Stimulated activated CD8-positive, alpha-beta memory T cell treated with anti-CD3 and anti-CD28 coated beads, Interleukin-4, amount 100 ng/mL, for 1 hour (primary cell): ENCODE data around the gene PKP1.

Experiments
- DNase-seq, 2 donors: peaks; one replicate each; pipeline ENCODE4 v3.0.0-alpha.2; 2020; ENCODE audit warnings: low read depth in 2 of 2, low spot score in 1 of 2

PKP1 gene

DNA sequence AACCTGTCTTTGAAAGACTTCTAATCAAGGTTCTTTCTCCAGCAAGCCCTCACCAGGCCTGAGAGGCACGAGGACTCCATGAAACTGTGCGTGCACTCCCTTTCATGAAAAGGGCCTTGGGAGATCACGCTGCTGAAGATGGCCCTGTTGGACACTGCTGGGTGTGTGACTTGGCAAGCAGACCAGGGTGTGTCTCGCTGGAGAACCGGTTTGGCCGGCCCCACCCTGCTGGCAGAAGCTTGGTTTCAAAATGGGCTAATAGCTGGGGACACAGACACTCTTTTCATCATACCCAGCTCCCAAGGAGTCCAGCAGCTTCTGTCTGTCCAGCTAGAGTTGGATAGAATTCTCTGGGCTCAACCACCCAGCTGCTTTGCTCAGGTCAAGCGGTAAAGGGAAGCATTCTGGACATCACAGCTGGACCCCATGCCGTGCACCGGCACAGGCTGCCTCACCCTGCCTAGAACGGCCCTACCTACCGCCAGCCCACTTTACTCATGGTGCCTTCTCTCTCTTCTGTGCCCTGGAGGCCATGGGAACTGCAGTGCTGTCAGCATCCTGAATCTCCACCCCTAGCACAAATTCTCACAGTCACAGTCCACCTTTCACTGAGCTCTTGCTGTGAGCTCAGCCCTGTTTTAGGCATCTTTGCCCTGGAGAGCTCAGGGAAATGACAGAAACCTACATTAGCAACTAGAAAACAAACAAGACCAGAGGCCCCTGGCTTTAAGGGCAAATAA, 24.6 kb downstream of the PKP1 start:
- no peak for DNase-seq

DNA sequence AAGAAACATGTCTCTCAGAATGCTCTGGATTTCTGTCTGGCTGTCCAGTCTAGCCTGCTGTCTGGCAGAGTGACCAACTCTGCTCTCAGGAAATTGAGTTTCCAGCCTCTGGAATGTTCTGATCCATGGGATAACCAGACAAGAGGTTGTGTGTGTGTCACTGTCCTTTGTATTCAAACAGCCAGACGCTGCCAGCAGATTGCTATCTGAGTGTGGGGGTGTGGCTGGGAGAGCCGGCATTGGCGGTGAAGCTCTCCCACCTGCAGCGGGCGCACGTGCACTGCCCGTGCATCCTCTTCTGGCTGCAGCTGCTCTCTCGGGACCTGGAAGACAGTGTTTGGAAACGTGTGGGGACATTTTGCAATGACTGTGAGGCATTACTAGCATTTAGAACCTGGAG, 26.1 kb downstream of the PKP1 start:
- no peak for DNase-seq

DNA sequence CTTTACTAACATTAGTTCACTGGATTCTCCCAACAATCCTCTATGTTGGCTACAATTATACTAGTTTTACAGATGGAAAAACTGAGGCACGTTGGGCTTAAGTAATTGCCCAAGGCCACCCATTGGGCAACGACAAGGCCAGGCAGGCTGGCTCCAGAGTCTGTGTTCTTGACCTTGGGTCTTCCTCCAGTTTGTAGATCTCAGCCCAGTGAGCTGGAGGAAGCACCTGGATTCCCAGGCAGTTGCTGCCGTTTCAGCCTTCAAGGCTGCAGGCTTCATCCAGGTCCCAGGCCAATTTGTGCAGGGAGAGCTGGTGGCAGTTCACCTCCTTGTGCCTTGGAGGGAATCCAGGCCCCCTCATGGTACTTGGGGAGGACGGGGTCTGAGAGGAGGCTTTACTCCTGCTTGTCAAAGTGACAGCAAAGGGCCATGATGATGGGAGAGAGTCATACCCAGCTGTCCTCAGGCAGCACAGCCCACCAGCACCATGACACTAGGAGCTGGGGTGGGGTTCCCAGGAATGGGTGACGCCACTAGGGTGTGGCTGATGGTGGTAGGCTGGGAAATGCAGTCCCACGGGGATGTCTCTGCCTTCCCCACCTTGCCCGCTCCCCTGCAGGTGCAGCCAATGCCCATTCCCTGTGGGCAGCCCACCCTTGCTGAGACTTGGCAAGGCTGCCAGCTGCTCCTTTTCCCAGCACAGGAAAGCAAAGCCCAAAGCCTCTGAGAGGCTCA, 27.1 kb downstream of the PKP1 start:
- no peak for DNase-seq

DNA sequence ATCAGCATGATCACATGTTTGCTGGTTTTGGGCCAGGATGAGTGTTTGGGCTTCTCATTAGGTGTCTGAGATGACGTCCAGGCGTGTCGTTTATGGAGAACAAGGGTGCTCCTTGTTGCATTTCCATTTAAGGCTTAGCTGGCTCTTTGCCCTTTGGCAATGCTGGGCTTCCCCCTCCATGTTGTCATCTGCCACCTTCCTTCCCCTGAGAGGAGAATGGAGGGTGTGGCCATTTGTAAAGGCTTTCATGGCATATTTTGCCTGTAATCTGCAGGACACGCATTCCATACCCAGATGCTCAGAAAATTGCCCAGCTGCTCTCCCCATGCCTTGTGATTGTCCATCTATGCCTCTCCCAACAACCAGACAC, 27.7 kb downstream of the PKP1 start:
- DNase-seq, result no peak

DNA sequence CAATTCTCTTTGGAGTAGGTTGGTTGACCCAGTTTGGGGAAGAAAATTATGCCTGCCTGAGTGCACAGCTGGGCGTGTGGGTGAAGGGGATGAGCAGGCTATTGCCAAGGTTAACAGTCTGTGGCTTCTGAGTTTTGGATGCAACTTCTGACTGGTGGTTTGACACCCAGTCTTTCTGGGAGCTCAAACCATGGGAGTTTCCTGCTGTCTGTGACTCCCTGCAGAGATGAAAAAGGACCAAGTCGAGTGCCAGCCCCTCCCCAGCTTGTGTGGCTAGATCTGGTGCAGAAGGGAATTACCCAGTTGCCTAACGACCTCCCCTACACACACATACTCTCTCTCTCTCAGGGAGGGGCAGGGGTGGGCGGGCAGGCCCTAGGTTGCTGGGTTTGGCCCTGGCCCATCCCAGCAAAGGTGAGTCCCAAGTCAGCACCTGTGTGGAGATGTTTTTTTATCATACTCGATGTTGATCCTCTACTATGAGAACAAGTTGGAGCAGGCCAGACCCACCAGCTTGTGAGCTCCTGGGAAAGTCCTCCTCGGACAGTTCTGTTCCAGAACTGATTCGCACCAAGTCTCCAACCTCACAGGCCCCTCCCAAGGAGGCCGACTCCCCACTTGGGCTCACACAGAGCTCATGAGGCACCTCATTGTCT, 28.2 kb downstream of the PKP1 start:
- DNase-seq, result no peak

DNA sequence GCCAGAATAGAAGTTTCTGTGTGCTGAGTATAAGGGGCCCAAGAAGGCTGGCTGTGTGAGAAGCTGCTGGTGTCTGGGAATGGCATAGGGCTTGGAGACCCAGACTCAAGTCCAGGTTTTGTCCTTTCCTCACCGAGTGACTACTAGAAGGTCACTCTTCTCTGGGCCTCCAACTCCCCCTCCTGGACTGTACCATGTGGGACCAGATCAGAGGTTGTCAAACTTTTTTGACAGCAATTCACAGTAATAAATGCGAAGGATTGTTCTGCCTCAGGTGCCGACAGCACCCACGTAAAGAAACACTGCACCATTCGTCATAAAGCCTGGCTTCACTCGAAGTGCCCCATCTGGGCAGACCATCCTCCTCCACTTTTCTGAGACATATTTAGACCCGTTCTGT, 29.0 kb downstream of the PKP1 start:
- no peak for DNase-seq

DNA sequence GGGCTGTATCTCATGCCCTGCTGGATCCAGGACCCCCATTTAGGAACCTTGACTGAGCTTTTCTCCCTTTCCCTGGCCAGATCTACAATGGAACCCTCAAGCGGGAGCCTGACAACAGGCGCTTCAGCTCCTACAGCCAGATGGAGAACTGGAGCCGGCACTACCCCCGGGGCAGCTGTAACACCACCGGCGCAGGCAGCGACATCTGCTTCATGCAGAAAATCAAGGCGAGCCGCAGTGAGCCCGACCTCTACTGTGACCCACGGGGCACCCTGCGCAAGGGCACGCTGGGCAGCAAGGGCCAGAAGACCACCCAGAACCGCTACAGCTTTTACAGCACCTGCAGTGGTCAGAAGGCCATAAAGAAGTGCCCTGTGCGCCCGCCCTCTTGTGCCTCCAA, 29.8 kb downstream of the PKP1 start:
- no peak for DNase-seq

DNA sequence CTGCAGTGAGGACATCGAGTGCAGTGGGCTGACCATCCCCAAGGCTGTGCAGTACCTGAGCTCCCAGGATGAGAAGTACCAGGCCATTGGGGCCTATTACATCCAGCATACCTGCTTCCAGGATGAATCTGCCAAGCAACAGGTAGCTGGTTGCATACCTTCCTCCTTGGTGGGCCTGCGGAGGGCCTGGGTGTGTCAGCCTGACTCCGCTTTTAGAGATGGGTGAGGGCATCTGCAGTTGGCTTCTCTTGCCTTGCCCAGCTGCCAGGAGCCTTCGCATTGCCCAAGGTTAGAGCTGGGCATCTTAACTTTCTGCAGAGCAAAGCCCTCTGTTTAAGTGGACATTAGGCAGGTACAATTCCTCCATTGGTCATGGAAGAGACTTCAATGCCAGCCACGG, 33.2 kb downstream of the PKP1 start:
- no peak for DNase-seq

DNA sequence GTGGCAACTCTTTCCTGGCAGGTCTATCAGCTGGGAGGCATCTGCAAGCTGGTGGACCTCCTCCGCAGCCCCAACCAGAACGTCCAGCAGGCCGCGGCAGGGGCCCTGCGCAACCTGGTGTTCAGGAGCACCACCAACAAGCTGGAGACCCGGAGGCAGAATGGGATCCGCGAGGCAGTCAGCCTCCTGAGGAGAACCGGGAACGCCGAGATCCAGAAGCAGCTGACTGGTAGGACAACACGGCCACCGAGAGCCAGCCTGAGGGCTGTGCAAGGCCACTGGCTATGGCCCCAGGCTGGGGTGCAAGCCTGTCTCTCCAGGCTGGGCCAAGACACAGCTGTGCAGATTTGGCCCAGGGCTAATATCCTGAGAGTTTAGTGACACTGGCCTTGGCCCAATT, 34.2 kb downstream of the PKP1 start:
- DNase-seq, result no peak

DNA sequence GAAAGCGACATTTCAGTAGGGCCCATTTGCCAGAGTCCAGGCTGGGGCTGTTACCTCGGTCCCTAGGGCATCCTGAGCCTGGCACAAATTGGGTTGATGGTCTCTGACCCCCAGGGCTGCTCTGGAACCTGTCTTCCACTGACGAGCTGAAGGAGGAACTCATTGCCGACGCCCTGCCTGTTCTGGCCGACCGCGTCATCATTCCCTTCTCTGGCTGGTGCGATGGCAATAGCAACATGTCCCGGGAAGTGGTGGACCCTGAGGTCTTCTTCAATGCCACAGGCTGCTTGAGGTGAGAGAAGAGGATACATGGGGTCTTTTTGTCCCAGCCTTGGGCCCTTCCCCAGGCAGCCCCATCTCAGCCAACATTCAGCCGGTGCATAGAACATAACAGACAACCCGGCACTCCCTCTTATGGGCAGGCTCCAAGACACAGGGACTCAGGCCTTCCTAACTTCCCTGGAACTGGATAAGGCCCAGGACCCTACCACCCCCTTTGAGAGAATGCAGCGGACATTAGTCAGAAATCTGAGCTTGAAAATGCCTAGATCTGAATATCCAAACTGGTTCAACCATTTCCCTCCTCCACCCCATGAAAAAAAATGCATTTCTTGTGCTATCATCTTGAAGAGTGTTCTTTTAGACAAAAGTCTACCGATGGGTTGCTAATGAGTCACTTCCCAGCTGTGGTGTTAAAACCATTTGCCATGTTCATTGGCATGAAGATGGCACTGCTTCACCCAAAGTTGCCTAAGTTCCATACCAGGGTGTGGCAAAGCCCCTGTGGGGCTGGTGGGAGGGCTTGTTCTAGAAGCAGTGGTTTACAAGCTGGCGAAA, 35.4 kb downstream of the PKP1 start:
- DNase-seq, result no peak

DNA sequence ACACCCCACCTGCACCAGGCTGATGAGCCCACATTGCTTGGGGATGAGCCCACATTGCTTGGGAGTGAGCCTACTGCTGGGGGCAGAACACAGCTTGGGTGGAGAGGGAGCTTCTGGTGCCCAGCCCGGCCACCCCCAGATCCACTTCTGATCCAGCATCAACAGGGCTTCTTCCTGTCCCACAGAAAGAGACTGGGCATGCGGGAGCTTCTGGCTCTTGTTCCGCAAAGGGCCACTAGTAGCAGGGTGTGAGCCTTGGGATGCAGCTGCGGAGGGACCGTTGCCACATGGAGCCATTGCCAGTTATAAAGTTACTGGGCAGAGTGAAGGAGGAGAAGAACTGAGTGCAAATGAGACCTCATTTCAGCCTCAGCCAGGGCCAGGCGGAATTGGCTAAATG, 36.3 kb downstream of the PKP1 start:
- no peak for DNase-seq

DNA sequence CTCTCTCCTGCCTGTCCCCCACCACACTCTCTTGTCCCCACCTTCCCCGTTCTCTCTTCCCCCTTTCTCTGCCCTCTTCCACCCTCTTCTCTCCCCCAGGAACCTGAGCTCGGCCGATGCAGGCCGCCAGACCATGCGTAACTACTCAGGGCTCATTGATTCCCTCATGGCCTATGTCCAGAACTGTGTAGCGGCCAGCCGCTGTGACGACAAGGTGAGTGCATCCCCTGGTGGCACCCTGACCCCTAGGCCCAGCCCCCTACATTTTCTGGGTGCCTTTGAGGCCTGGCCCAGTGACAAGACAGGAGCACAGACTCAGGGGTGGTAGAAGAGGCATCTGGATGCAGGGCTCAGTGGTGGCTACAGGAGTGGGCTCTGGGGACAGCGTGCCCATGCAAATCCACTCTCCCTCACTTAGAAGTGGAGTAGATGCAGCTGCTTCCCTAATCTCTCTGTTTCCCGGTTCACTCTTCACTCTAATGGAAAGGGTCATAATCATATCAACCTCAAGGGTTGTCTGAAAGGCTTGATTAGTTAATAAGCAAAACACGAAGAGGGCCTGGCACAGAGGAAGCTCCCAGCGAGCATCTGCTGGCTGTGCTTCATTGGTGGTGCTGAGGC, 37.0 kb downstream of the PKP1 start:
- DNase-seq, result no peak

DNA sequence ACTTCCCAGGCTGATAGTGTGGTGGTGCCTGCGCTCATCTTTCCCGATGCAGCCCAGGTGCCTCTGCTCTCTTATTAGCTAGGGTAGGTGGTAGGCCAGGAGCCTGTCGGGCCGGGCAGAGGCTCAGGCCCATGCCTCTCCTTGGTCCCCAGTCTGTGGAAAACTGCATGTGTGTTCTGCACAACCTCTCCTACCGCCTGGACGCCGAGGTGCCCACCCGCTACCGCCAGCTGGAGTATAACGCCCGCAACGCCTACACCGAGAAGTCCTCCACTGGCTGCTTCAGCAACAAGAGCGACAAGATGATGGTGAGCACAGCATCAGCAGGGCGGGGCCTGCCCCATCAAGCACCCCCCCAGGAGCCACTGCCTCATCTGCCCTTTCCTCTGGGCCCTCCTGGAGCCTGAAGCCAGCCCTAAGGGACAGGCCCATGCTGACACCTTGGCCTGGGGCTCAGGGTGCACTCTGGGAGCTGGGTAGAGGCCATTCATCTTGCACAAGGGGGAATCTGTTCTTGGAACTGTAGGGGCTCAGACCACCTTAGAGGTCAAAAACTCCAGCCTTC, 38.6 kb downstream of the PKP1 start:
- no peak for DNase-seq

DNA sequence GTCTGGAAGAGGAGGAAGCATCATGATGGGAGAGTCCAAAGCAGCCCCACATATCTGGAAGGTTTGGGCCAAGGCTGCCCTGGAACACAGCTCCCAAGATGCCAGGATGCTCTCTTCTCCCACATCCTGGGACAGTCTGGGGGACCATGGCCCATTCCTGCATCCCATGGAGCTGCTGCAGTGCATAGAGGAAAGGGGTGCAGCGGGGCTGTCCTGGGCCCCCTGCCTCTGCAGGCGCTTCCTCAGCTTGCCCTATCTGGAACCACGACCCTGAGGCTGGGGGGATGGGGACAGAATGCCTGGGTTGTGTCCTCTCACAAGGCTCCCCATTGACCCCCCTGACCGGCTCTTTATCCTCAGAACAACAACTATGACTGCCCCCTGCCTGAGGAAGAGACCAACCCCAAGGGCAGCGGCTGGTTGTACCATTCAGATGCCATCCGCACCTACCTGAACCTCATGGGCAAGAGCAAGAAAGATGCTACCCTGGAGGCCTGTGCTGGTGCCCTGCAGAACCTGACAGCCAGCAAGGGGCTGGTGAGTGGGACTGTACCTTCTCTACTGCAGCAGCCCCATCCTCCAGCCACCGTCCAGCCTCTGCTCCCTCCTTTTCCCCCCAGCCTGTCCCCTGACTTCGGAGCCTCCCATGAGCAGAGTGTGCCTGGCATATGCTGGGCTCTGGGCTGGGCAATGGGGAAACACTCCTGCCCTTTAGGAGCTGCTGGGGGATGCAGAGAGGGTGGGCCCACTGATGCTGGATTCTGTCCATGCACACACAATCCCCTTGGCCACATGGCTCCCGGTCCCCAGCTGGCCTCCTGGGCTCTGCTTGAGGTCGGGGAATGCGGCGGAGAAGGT, 39.6 kb downstream of the PKP1 start:
- no peak for DNase-seq

DNA sequence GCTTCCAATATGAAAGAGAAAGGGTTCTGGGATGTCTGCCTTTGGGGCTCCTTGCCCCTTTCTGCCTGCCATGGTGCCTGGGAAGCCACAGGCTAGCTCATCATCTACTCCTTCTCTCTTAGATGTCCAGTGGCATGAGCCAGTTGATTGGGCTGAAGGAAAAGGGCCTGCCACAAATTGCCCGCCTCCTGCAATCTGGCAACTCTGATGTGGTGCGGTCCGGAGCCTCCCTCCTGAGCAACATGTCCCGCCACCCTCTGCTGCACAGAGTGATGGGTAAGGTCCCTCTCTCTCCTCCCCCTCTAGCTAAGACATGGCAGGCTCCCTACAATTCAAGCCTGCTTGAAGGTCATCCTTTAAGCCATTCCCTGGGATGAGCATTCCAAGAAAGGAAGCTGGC, 41.0 kb downstream of the PKP1 start:
- no peak for DNase-seq

DNA sequence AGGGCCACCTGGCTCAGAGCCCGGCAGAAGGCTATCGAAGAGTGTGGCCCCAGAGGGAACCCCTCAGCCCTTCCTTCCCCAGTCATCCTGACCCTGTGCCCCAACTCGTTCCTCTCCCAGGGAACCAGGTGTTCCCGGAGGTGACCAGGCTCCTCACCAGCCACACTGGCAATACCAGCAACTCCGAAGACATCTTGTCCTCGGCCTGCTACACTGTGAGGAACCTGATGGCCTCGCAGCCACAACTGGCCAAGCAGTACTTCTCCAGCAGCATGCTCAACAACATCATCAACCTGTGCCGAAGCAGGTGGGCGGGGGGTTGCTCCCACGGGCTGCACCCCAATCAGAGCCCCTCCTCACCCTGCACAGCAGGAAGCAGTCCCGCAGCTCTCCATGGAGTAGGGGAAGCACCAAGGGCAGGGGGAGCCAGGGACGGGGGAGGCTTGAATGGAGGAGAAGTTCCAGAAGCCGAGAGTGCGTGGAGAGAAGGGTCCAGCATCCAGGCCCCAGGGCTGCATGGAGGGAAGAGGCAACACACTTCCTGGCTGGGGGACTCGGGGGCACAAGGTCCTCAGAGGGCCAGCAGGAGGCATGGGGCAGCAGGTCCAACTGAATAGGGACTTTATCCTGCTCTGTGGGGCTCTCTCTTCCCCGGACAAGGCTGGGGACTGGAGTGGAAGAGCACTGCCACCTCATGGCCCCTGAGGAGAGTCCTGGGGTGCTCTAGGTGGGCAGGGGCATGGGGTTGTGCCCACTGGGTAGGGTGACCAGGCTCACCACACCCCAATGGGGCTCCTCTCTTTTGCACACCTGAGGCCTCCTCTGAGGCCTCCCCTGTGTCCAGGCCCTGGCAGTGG, 41.7 kb downstream of the PKP1 start:
- DNase-seq, result no peak

DNA sequence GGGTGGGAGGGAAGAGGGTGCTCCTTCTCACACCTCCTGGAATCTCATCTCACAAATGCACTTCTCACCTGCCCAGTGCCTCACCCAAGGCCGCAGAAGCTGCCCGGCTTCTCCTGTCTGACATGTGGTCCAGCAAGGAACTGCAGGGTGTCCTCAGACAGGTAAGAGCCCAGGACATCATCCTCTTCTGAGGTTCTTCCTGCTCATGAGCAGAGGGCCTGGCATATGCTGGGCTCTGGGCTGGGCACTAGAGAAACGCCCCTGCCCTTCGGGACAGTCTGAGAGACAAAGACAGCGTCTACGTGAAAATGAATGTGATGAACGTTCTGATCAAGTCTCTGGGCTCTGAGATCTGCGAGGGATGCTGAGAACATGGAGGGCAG, 42.4 kb downstream of the PKP1 start:
- DNase-seq, result no peak

DNA sequence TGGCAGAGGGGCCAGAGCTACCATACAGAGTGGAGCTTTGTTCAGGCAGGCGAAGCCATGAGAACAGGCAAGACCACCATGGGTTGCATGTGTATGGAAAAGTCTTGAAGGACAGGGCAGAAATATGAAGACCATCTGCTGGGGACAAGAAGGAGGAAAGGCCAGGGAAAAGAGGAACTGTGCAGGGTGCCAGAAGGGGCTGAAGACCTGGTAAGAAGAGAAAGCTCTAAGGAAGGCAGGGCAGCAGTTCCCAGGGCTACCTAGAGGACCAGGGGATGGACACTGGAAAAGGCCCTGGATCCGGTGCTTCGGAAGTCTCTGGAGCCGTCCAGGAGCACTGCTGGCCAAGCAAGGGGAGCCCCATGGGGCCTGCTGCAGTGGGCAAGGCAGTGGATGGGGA, 43.4 kb downstream of the PKP1 start:
- DNase-seq, result no peak

DNA sequence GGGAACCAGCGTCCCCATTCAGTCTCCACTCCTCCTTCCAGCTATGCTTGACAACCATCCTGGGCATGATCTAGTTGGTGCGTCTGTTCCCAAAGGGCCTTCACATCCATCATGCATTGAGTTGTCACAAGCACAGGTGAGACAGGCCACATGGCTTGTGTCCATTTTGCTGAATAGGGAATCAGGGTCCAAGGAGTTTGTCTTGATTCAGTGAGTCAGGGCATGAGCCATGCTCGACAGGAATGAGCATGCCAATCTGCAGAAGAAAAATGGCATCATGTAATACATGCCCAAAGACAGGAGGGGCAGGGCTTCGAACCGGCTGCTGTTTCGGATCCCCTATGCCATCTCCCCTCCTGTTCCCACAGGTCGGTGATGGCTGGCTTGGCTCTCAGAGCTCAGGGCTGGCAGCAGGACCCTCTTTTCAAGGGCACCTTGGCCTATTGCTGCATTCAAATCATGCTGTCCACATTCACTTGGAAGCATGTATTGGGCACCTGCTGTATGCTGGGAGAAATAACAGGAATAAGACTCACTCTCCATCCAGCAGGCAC, 44.5 kb downstream of the PKP1 start:
- DNase-seq, result no peak
